ENCODE measurements around the gene TRIO. TPM values are rescaled to one million over a fixed set of nuclear protein-coding genes. Genes with fewer than 3 reads are reported as not detected.

TRIO gene
- total RNA-seq, 1 experiment from 2014 or later: 88.8 TPM

DNA sequence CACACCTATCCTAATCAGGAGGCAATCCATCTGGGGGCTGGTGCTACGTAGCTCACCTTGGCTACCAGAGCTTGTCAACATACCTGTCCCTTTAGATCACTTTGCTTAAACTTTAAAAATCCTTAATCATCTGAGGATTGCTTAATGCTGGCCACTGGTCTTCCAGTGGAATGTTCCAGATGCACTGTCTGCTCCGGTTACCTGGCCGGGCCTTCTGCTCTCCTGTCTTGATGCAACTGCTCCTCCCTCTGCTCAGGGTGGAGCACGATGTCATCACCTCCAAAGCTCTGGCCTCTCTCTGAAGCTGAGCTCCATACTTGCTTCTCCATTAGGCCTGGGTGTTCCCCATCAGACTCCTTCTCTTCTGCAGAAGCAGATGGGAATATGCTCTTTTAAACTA lies 331.9 kb downstream of the TRIO start (continued):
- TF ChIP-seq PRRX2 (CRISPR knock-in tag; IDR thresholded peaks at IDR 0.05) (no peak), IRF2 (CRISPR knock-in tag; IDR thresholded peaks at IDR 0.05; ENCODE audit: borderline replicate concordance, low read depth) (no peak), ZNF121 (CRISPR knock-in tag; IDR thresholded peaks at IDR 0.05) (no peak), ZNF671 (CRISPR knock-in tag; IDR thresholded peaks at IDR 0.05) (no peak), ZNF232 (CRISPR knock-in tag; IDR thresholded peaks at IDR 0.05) (no peak), ATF1 (CRISPR knock-in tag; IDR thresholded peaks at IDR 0.05) (no peak)
- TF ChIP-seq, protein P1, sequence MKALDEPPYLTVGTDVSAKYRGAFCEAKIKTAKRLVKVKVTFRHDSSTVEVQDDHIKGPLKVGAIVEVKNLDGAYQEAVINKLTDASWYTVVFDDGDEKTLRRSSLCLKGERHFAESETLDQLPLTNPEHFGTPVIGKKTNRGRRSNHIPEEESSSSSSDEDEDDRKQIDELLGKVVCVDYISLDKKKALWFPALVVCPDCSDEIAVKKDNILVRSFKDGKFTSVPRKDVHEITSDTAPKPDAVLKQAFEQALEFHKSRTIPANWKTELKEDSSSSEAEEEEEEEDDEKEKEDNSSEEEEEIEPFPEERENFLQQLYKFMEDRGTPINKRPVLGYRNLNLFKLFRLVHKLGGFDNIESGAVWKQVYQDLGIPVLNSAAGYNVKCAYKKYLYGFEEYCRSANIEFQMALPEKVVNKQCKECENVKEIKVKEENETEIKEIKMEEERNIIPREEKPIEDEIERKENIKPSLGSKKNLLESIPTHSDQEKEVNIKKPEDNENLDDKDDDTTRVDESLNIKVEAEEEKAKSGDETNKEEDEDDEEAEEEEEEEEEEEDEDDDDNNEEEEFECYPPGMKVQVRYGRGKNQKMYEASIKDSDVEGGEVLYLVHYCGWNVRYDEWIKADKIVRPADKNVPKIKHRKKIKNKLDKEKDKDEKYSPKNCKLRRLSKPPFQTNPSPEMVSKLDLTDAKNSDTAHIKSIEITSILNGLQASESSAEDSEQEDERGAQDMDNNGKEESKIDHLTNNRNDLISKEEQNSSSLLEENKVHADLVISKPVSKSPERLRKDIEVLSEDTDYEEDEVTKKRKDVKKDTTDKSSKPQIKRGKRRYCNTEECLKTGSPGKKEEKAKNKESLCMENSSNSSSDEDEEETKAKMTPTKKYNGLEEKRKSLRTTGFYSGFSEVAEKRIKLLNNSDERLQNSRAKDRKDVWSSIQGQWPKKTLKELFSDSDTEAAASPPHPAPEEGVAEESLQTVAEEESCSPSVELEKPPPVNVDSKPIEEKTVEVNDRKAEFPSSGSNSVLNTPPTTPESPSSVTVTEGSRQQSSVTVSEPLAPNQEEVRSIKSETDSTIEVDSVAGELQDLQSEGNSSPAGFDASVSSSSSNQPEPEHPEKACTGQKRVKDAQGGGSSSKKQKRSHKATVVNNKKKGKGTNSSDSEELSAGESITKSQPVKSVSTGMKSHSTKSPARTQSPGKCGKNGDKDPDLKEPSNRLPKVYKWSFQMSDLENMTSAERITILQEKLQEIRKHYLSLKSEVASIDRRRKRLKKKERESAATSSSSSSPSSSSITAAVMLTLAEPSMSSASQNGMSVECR (CRISPR knock-in tag; IDR thresholded peaks at IDR 0.05; ENCODE audit: borderline replicate concordance): no peak
- TF ChIP-seq, protein P2, sequence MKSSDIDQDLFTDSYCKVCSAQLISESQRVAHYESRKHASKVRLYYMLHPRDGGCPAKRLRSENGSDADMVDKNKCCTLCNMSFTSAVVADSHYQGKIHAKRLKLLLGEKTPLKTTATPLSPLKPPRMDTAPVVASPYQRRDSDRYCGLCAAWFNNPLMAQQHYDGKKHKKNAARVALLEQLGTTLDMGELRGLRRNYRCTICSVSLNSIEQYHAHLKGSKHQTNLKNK (CRISPR knock-in tag; IDR thresholded peaks at IDR 0.05): no peak

GRCh38 chr5:14476786-14477435 lies 333.8 kb downstream of the TRIO start:
- no peaks in the 10 kb centered on the region for H3K9me3 Mint-ChIP-seq
- CTCF ChIA-PET: no interaction called here
- POLR2A ChIA-PET: no interaction called here
- H3K27ac Mint-ChIP-seq: no peak overlapping the region
- H3K4me1 Mint-ChIP-seq: no peaks in the 10 kb centered on the region
- H3K36me3 Mint-ChIP-seq: peaks cover 51% of the 10 kb centered on the region
- DNase-seq (ENCODE audit: low spot score) (no peak), ATAC-seq (no peak)
- no peak overlapping the region for H3K4me3 Mint-ChIP-seq
- no peaks in the 10 kb centered on the region for H3K27me3 Mint-ChIP-seq (ENCODE audit: low read depth)
- TF ChIP-seq NFE2L1 (CRISPR knock-in tag; IDR thresholded peaks at IDR 0.05) (no peak), CDX4 (CRISPR knock-in tag; IDR thresholded peaks at IDR 0.05; ENCODE audit: borderline replicate concordance) (no peak), FOXJ3 (CRISPR knock-in tag; IDR thresholded peaks at IDR 0.05; ENCODE audit: borderline replicate concordance) (no peak), RORB (CRISPR knock-in tag; IDR thresholded peaks at IDR 0.05) (no peak), GTF2I (CRISPR knock-in tag; conservative IDR thresholded peaks at IDR 0.05) (no peak), ZNF138 (CRISPR knock-in tag; conservative IDR thresholded peaks at IDR 0.05) (no peak), ZNF671 (CRISPR knock-in tag; IDR thresholded peaks at IDR 0.05) (no peak), GRHL2 (CRISPR knock-in tag; IDR thresholded peaks at IDR 0.05; ENCODE audit: insufficient replicate concordance, severe bottlenecking) (no peak), JUN (CRISPR knock-in tag; IDR thresholded peaks at IDR 0.05) (no peak), ZSCAN18 (CRISPR knock-in tag; IDR thresholded peaks at IDR 0.05) (no peak), ZBTB43 (CRISPR knock-in tag; IDR thresholded peaks at IDR 0.05) (no peak)
- TF ChIP-seq, protein P1 (CRISPR knock-in tag; IDR thresholded peaks at IDR 0.05; ENCODE audit: borderline replicate concordance): no peak
- TF ChIP-seq, protein P2 (CRISPR knock-in tag; IDR thresholded peaks at IDR 0.05): no peak
